Hypothalamus (tissue), 51 donors: Measurements from ENCODE around the gene SYT2.
A peak's percentile ranks its signal among the peaks of the same experiment; 100 is the strongest.
"Not testable (repeated sequence)": the region's sequence is repeated elsewhere in the genome, so short reads cannot be mapped to it uniquely, and the experiment has no call there.

Experiments
- DNase-seq, 51 donors: peaks; one replicate each; lab custom pipeline; 2025; lab: John Stamatoyannopoulos, UW

Gene SYT2

DNA sequence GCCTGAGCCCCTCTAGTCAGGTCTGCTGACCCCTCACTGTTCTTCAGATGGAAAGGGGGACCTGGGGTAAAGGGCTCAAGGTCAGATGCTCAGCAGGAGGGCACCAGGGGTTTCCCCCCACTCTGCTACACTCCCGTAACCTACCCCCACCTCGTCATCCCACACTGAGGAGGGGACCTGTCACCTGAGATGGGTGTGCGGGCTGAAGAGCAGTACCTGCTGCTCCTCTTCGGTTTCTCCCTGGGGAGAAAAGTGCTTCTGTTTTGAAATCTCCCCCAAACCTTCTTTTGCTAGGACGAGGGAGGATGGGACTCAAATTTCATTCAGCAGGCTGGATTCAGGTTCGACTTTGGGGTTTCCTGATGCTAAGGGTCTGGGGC, 65.2 kb downstream of the SYT2 start:
- no peak for DNase-seq

DNA sequence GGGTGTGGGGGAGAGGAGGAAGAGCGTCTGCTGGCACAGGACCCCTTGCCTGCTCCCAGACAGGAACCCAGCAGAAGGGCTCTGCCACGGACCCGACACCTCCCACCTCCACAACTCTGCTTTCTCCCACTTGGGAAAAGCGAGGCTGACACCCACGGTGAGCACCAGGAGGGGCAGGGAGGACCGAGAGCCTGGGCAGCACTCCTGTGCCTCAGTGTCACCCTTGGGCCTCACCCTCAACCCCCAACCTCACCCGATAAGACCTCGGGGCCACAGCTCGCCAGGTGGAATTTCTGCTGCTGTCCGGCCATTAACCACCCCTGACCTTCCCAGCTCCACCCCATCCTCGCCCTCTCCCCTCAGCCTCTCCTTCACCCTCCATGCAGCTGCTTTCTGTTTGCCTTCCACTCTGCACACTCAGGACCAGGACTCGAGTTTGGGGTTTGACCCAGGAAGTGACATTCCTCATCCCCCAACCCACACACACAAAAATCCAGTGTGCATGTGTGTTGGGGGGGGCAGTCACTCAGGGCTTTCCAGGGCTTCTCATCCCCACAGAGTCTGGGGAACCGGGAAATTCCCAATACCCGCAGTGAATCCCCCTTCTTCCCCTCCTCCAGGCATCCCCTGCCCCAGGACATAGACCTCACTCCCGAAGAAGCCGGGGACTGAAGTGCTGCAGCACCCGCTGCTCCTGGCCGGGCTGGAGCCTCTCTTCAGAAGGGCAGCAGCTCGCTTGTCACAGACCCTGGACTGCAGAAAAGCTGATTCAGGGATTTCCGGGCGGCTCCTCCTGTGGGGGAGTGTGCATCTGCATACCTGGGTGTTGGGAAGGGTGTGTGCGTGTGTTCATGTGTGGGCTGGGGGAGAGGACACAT, 65.8 kb downstream of the SYT2 start:
- DNase-seq: no peak

DNA sequence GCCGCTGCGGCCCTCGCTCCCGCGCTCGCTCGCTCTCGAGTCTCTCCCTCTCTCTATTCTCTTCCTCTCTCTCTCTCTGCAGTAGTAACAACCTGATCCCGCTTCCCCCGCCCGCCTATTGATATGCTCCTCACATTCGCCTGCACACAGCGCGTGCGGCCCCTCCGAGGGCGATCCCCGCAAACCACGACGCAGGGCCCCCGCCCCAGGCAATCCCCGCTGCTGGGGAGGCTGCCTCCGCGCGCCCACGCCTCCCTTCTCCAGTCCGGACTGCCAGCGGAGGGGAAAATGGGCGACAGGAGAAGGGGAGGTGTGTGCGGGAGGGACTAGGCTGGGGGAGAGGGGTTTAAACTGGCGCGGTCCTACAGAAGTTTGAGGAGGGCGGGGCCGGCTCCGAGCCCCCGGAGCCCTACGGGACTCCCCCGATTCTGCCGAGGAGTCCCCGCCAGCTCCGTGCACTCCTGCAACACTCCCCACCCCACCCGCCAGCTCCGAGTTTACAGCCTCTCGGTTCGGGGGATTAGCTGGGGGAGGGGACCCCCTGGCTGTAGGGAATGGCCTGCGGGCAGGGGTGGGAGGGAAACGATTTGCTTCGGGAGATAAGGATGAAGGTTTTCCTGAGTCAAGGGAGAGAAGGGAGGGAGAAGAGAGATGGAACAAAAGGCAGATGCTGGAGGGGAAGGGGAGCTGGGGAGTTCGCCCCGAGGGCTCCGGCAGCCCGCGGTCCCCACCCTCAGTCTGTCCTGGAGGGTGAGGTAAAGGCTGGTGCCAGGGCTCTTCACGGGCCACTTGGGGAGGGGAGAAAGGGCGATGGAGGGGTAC, 66.6 kb downstream of the SYT2 start:
- peak in 1 of 51 donors; percentile 8 for DNase-seq

DNA sequence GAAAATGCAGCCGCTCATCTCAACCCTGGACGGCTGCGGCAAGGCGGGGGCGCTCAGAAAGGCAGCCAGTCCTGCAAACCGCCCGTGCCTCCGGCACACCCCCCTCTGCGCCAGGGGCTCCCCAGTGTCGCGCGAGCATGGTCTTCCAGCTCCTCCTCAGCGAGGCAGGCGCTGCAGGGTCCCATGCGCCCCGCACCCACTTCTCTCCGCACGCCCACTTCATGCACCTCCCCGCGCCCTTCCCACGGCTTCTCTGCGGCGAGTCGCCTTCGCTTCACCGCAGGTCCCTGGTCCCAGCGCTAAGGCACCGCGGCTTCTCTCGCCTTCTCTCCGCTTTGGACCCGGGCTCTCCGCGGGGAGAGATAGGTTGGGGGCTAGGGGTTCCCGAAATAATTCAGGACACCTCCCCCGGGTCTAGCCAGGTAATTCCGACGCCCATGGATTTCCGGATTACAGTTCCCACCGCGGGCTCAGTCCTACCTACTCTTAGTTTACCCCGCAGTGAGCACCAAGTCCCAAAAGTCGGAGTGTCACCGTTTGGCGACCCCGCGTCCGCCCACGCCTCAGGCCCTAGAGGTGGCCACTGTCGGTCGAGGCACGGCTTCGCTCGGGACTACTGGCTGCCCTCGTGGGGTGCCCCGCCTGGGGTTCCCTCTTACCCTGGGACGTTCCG, 67.5 kb downstream of the SYT2 start:
- no peak for DNase-seq

DNA sequence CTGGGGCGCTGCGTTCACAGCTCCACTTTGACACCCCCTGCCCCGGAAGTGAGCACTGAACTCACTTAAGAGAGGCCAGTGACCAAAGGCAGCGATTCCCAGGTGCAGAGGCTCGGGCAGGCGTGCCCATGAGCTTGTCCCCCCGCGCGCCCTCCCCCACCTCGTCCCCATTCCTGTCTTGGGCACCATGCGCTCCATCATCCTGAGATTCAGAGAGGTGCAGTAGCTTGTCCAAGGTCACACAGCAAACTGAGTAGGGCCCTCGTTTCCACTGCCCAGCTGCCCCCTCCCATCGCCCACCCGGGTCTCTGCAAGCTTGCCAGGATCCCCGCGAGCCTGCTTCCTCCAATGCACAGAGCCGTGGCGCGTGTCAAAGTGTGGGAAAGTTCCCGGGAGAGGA, 68.0 kb downstream of the SYT2 start:
- no peak for DNase-seq

DNA sequence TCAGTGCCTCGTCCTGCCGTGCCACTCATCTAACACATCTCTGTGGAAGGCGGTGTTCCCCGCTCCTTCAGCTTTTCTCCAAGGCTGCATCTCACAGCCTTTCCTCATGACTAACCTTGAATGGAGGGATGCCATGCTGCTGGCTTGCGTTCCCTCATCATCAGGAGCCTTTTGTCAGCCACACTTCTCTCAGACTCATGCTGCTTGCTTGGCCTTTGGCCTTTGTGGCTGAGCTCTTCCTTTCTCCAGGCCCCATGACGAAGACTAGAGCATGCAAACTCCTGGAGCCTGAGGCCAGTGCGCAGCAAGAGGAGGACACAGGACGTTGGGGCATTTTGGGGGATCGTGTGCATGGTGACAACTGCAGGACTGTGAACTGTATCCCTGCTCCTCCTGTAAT, 70.8 kb downstream of the SYT2 start:
- no peak for DNase-seq

DNA sequence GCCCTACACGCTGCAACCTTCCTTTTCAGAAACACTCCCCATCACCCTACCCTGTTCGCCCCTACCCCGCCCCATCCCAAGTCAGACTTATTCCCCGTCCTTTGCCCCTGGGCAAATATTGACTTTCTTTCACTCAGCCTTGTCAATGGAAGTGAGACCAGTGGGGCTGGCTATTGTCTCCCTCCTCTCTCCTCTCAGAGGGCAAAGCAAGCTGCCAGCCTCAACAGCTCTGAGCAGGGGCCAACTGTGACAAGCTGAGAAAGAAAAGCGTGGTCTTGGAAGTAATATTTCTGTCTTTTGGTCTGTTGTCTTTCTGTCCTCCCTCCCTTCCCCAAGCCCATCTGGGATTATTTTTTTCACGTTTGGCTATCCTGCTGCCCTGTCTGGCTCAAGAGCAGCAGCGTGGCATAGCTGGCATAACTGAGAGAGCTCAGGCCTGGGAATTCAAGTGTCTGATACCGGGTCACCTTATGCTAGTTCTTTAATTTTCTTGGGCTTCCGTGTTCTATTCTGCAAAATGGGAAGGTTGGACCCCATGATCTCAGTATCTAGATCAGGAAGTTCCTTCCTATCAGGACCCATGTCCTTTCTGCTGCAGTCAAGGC, 71.5 kb downstream of the SYT2 start:
- not testable (repeated sequence) for DNase-seq

DNA sequence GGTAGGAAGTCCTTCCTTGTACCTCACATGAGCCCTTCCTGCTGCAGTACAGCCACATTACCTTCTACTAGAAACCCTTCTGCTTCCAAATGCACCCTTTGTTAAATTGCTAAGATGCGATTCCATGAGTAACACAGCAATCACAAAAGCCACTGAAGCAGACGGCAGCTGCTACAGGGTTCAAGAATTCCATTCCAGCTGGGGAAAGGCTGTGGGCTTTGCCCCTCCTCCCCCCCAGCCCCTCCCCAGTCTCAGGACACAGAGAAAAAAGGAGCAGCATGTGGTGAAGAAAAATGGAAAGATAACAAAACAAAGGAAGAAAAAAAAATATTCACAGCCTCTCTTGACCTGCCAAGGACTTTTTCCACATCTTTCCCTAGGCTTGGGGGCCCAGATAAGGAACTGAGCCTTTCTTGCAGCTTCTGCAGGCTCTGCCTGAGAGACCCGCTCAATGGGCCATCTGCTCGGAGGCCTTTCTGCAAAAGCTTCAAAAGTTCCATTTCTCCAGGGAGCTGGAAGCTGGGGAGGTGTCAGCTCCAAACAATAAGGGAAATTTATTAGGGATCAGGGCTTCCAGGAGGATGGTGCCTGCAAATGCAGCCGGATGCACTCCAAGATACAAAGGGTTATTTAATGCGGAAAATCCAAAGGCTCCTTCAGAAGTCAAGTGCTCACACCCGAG, 72.1 kb downstream of the SYT2 start:
- no peak for DNase-seq

DNA sequence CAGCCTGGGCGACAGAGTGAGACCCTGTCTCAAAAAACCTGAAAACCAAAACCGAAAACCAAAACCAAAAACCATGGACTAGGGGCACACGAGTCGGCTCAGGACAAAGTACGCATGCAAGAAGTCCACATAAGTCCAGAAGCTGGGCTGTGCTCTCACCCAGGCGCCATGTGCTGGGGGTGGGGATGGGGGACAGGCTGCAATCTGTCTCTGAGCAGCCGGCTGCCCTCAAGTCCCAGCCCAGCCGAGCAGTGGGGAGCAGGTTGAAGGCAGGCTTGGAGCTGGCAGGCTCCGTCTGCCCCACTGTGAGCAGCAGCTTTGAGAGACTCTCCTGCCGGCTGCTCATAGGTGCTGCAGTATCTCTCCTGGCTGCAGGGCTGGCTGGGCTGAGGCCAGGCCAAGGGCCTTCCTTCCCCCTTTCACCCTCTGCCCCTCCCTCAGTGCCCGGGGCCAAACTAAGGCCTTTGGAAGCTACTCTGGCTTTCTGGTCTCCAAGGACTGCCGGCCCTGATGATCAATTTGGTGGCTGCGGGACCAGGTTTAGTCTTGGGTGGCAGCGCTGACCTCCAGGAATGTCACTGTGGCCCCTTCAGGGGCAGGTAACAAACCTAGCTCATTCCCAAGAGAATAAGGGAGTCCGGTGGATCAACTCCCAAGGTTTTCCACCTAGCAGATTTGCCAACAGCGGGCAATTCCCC, 72.8 kb downstream of the SYT2 start:
- not testable (repeated sequence) for DNase-seq

DNA sequence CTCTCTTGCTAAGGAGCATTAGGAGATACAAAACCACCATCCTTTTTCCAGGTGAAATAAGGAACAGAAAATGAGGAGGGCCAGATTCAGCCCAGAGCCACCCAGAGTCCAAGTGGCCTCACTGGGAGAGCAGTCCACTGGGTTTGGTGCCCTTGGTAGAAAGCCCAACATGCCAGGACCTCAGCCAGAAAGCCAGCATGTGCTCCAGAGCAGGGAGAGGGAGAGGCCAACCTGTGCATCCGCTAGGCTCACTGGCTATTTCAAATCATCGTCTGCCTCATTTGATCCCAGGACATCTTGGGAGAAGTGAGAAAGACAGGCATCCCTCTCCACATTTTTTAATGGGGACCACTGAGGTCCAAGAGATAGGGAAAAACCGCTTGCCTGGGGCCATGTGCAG, 74.1 kb downstream of the SYT2 start:
- not testable (repeated sequence) for DNase-seq

DNA sequence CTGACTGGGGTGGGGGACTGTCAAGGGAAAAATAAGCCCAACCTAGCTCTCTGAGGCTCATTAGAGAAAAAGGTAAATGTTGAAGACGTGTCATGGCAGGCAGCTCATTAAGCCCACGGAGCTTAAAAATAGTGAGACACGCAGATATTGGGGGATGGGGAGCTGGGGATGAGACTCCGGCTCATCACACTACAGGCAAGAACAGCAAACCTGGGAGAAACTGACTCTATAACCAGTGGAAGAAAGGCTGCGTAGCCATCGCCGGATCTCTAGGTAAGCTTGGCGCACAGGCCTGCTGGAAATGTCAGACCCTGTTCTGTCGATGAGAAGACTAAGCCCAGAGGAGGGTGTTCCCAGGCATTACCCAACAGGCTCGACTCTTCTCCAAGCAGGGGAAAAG, 78.0 kb downstream of the SYT2 start:
- DNase-seq: no peak

DNA sequence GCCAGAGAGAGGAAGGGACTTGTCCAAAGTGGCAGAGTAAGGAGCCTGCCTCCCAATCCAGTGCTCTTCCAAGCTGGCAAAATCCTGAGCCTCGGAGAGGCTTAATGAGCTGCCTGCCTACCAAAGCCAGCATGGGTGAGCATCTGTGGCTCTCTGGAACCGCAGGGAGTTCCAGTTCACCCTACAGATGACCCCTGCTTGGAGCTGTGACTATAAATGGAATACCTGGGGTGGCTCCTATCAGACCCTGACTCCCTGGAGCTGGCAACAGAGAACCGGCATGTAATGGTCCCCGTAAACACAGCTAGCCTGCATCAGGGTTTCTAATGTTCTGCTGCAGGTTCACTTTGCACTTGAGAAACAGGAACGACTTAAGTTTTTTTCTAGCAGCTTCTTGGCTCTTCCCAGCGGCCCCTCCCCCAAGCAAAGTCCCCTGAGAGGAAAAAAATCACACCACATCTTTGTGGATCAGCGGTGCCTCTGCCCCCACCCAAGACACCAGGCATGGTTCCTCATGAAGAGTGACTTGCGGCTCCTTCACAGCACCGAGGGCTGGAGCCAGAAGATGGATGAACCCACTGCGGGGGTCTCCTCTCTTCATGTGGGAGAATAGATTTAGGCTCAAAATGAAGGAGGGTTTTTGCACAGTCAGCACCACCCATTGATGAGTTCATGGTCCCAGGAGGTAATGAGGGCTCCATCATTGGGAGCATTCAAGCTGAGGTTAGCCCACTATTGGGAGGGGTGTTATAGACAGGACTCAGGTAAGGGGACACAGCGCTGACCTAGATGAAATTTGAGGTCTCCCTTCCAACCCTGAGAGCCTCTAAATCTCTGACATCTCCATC, 79.0 kb downstream of the SYT2 start:
- no peak for DNase-seq

DNA sequence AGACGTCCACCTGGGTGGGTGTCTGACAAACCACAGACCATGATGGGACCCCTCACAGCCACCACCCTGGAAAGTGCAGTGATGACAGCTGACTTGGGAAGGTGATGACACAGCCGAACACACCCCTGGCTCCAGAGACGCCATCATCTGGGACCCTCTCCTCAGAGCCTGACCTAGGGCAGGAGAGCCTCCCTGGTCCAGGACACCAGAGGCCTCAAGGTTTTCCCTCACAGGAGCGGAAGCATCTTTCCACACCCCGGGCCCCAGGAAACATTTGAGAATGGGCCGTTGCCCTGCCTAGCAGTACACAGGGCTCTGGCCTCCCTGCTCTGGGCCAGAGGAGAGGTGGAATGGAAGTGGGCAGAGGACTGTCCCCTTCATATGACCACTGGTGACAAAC, 79.7 kb downstream of the SYT2 start:
- no peak for DNase-seq

DNA sequence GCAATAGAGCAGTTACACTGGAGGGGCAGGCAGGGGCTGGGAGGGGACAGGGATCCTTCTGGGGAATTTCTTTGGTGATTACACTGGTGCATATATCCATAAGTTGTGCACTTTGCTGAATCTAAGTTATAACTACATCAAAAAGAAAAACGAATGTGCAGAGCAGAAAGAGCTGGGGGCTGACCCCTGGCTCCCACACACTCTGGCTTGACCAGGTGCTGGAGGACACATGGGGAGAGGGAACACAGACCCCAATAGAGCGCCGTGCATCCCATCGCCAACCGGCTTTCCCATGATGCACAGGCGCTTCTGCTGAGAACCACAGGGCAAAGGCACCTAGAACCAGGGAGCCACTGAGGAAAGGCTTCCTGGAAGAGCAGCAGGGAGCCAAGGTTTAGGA, 80.2 kb downstream of the SYT2 start:
- DNase-seq: not testable (repeated sequence)

DNA sequence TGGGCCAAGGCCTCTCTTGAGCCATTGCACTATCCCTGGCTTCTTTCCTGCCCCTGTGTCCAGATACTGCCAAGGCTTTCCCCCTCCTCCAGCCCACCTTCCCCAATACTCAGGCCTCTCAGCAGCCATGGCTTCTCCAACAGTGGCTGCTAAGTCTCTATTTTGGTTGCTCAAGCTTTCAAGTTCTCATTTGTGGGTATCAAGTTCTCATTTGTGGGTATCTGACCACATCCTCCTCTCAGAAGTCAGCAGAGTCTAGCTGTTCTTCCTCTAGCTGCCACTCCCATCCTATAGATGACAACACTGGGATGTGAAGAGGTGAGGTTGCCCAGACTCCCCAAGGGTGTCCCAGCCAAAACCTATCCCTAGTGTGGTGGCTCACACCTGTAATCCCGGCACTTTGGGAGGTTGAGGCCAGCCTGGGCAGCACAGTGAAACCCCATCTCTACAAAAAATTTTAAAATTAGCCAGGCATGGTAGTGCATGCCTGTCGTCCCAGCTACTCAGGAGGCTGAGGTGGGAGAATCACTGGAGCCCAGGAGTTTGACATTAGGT, 80.9 kb downstream of the SYT2 start:
- DNase-seq: peak in 1 of 51 donors; percentile 8

DNA sequence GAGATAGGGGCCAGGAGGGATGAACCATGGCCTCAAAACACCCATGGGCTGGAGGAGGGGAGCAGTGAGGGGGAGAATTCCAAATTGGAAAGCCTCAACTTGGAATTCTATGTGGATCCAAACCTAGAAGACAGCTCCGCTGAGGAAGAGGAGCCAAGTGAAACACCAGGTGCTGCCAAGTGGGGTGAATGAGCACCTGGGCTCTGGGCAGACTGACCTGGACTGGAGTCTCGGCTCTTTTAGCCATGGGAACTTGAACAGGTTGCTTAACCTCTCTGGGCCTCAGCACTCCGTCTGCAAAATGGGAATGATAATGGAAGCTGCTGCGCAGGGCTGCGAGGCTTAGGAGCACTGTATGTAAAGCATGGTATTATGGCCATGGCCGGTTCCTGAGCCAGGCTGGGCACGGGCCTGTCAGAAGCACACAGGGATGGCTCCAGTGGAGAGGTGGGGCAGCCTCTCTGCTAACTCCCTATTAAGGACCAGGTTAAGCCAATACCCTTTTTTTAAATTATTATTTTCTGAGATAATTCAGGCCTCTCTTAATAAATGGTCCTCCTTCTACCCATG, 81.5 kb downstream of the SYT2 start:
- no peak for DNase-seq

DNA sequence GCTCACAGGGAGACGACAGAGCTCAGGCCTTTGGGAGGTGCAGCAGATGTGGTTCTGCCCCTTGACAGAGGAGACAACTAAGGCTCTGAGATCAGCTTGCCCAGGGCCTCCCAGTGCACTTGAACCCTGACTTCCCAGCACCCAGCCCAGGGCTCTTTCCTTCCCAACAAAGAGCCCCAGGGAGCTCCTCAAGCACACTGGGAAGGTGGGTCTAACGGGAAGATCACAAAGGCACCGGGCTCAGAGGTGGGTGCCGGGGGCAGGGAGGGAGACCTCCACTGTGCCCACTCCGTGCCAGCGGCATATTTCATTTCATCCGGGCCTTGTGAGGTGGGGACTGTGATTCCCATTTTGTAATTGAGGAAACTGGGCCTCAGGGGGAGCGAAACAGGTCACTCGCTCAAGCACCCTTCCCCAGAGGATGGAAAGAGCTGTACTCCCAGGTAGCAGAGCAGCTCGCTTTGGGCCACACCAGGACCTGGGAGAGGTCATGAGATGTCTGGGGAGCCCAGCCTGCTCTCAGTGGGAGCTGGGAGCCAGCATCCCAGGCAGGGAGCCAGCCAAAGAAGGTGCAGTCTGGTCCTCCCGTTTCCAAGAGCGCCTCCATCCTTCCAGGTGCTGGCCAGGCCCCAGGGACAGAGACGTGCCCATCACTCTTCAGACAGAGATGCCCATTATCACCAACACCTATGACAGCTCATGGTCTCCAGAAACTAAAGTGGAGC, 82.3 kb downstream of the SYT2 start:
- DNase-seq: no peak
